ENCODE data around the gene DMRT3. TPM values are rescaled to one million over a fixed set of nuclear protein-coding genes. Genes with fewer than 3 reads are reported as not detected.

The DMRT3 gene
- total and polyA plus RNA-seq, 2 of the 8 experiments (the other 6 are each of a cell fraction or from before 2014, with no cell fraction given): not detected

GRCh38 chr9:965497-965896 is 11.0 kb upstream of the DMRT3 start:
- Histone ChIP-seq H3K9me3 (ENCODE audit: insufficient read depth in 2 of 2, low read depth in 1 of 2, low read length in 1 of 2) (no peaks in the 10 kb centered on the region), H3K14ac (ENCODE audit: insufficient read length) (no peak overlapping the region), H3K36me3 (ENCODE audit: control insufficient read depth in 2 of 4, insufficient read depth in 4 of 4, low read length in 3 of 4) (no peaks in the 10 kb centered on the region), H2BK20ac (ENCODE audit: low read length) (no peak overlapping the region), H3K56ac (replicated peaks; ENCODE audit: insufficient read length, low read depth, low read length) (no peak overlapping the region), H3K9ac (replicated peaks in 1 of 4; ENCODE audit: extremely low read depth in 1 of 4, low read depth in 3 of 4, low read length in 3 of 4) (no peak overlapping the region), H3K27ac (ENCODE audit: low read depth, low read length) (no peak overlapping the region), H3K4me3 (ENCODE audit: extremely low read depth in 1 of 4, insufficient read depth in 2 of 4, low read depth in 3 of 4, low read length in 4 of 4) (no peak overlapping the region), H3K27me3 (replicated peaks in 1 of 4; ENCODE audit: control insufficient read depth in 3 of 4, extremely low read depth in 1 of 4, insufficient read depth in 3 of 4, low read length in 3 of 4) (peaks cover 13 to 34% (median 26%) of the 10 kb centered on the region in 4 experiments; a peak in 6 of 7 replicates), H3K23me2 (ENCODE audit: low read depth, low read length) (no peaks in the 10 kb centered on the region), H4K5ac (ENCODE audit: insufficient read length, low read depth, low read length) (no peak overlapping the region), H3K4me1 (replicated peaks in 1 of 4; ENCODE audit: control insufficient read depth in 3 of 4, insufficient read depth in 4 of 4, low read length in 3 of 4) (peaks cover 0 to 6% (median 4%) of the 10 kb centered on the region in 4 experiments; a peak in 5 of 7 replicates), H3K4me2 (ENCODE audit: insufficient read depth in 1 of 2, low read depth in 2 of 2, low read length in 2 of 2) (no peak overlapping the region), H2BK120ac (replicated peaks; ENCODE audit: low read depth, low read length) (no peak overlapping the region), H2BK5ac (ENCODE audit: low read depth, low read length) (no peak overlapping the region), H3K23ac (ENCODE audit: insufficient read length) (no peak overlapping the region), H3K79me2 (ENCODE audit: control insufficient read depth in 1 of 2, insufficient read depth in 2 of 2, low read length in 2 of 2) (no peaks in the 10 kb centered on the region), H3K18ac (ENCODE audit: extremely low read depth, low read length) (no peak overlapping the region), H2BK12ac (ENCODE audit: low read depth, low read length) (no peak overlapping the region), H2BK15ac (ENCODE audit: low read length) (no peak overlapping the region), H3K79me1 (ENCODE audit: low read depth, low read length) (no peaks in the 10 kb centered on the region), H3K4ac (replicated peaks; ENCODE audit: insufficient read length, low read depth, low read length) (no peak overlapping the region), H2AK5ac (ENCODE audit: low read depth, low read length) (no peak overlapping the region), H4K91ac (replicated peaks; ENCODE audit: insufficient read length, low read length) (no peak overlapping the region), H4K20me1 (replicated peaks in 1 of 2; ENCODE audit: control insufficient read depth in 1 of 2, insufficient read depth in 2 of 2, low read length in 2 of 2) (peaks cover 0 to 5% of the 10 kb centered on the region in 2 experiments), H2AFZ (ENCODE audit: low read length) (no peak overlapping the region), H4K8ac (ENCODE audit: extremely low read depth, insufficient read depth, low read length) (no peak overlapping the region; the same call in 1 of the 2 replicates)
- POLR2A ChIA-PET (ENCODE audit: partially characterized antibody): no interaction called here
- TF ChIP-seq CBX5 (IDR thresholded peaks at IDR 0.05; ENCODE audit: low read depth, low read length) (no peak), JUN (IDR thresholded peaks at IDR 0.05; ENCODE audit: low read depth, low read length) (no peak), TAF1 (IDR thresholded peaks at IDR 0.05; ENCODE audit: low read depth, low read length) (no peak), KDM5A (IDR thresholded peaks at IDR 0.05; ENCODE audit: low read length) (no peak), MAFK (IDR thresholded peaks at IDR 0.05; ENCODE audit: low read depth, low read length) (no peak), ASH2L (IDR thresholded peaks at IDR 0.05; ENCODE audit: low read length) (no peak), ZNF274 (IDR thresholded peaks at IDR 0.05; ENCODE audit: borderline replicate concordance, extremely low read depth, low read length) (no peak), PHF8 (conservative IDR thresholded peaks at IDR 0.05; ENCODE audit: low read depth, low read length) (no peak), SUZ12 (IDR thresholded peaks at IDR 0.05; ENCODE audit: low read length) (no peak), CEBPB (IDR thresholded peaks at IDR 0.05; ENCODE audit: low read depth, low read length) (no peak), POLR2AphosphoS5 (IDR thresholded peaks at IDR 0.05; ENCODE audit: low read depth, low read length) (no peak), SAP30 (IDR thresholded peaks at IDR 0.05; ENCODE audit: insufficient read depth, insufficient replicate concordance, low read length) (no peak), GTF2F1 (IDR thresholded peaks at IDR 0.05; ENCODE audit: borderline replicate concordance, low read depth, low read length) (no peak)
- TF ChIP-seq, protein P1, sequence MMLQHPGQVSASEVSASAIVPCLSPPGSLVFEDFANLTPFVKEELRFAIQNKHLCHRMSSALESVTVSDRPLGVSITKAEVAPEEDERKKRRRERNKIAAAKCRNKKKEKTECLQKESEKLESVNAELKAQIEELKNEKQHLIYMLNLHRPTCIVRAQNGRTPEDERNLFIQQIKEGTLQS (IDR thresholded peaks at IDR 0.05; ENCODE audit: insufficient read depth, low read depth, low read length): no peak
- no peak for DNase-seq (ENCODE audit: low read depth in 1 of 2, low spot score in 2 of 2)
- WGBS, 2 experiments (ENCODE audit: extremely low coverage in 1 of 2, insufficient coverage in 1 of 2, insufficient read length in 1 of 2, insufficient replicate concordance in 2 of 2, low coverage in 1 of 2, low lambda C conversion rate in 2 of 2, missing lambda C conversion rate in 1 of 2): 71% methylated on average over 4 of the region's 4 CpGs; no CpG with 5 or more reads in 1 of the 2 experiments
- FAIRE-seq: no peak
- CTCF ChIA-PET (ENCODE audit: partially characterized antibody): interaction anchor here (0.8 to 3.1 kb wide), 8 partner anchors 11 to 75 kb away, joined by 3 to 12 read pairs (median 4); partner anchors contain the start of gene DMRT3
